ENCODE data around the gene FSCN2.

GRCh38 chr17:81564778-81565177 lies 36.6 kb downstream of the FSCN2 start:
- TF ChIP-seq CTCF (conservative IDR thresholded peaks at IDR 0.05; ENCODE audit: low read depth in 2 of 2) (no peak), EZH2phosphoT487 (IDR thresholded peaks at IDR 0.05; ENCODE audit: unreplicated experiment) (no peak), POLR2AphosphoS5 (IDR thresholded peaks at IDR 0.05; ENCODE audit: low read depth) (no peak)
